SJCRH30 (cell line): ENCODE results near the gene DDR2. TPM values are rescaled to one million over a fixed set of nuclear protein-coding genes. Genes with fewer than 3 reads are reported as not detected.
A peak's percentile ranks its signal among the peaks of the same experiment; 100 is the strongest.
"Not testable (repeated sequence)": the region's sequence is repeated elsewhere in the genome, so short reads cannot be mapped to it uniquely, and the experiment has no call there.

Source experiments
- DNase-seq, 2 experiments: peaks; one replicate each; pipeline ENCODE4 v3.0.0-alpha.2; 2015 to 2020
- H3K27ac ChIP-seq: fragments of 250-450 bp; sonication (Bioruptor Pico); 2 replicates; pipeline ENCODE4 v1.5.1; 2020; ENCODE audit warnings: mild to moderate bottlenecking, moderate library complexity
- H3K27me3 ChIP-seq: fragments of 250-450 bp; sonication (Bioruptor Pico); 2 replicates; pipeline ENCODE4 v1.5.1; 2020; ENCODE audit warnings: mild to moderate bottlenecking, moderate library complexity
- H3K36me3 ChIP-seq: fragments of 250-450 bp; sonication (Bioruptor Pico); 2 replicates; pipeline ENCODE4 v1.5.1; 2020; ENCODE audit warnings: mild to moderate bottlenecking, moderate library complexity
- H3K4me1 ChIP-seq: fragments of 250-450 bp; sonication (Bioruptor Pico); 2 replicates; pipeline ENCODE4 v1.5.1; 2020; ENCODE audit warnings: mild to moderate bottlenecking, moderate library complexity
- H3K4me3 ChIP-seq: fragments of 250-450 bp; sonication (Bioruptor Pico); 2 replicates; pipeline ENCODE4 v1.5.1; 2020; ENCODE audit warnings: mild to moderate bottlenecking, moderate library complexity
- H3K9me3 ChIP-seq: fragments of 250-450 bp; sonication (Bioruptor Pico); replicated peaks from 2 replicates; pipeline ENCODE4 v1.5.1; 2020; ENCODE audit warnings: mild to moderate bottlenecking, moderate library complexity
- total RNA-seq: library from RNA; depleted of rRNA; stranded (reverse); fragments of >200 nt; shearing (Covaris generic); gene quantifications from 2 replicates; pipeline ENCODE4 v1.2.3, GENCODE V29; 2014

DDR2 gene
- total RNA-seq, 1 experiment from 2014 or later: 47.8 TPM

DNA sequence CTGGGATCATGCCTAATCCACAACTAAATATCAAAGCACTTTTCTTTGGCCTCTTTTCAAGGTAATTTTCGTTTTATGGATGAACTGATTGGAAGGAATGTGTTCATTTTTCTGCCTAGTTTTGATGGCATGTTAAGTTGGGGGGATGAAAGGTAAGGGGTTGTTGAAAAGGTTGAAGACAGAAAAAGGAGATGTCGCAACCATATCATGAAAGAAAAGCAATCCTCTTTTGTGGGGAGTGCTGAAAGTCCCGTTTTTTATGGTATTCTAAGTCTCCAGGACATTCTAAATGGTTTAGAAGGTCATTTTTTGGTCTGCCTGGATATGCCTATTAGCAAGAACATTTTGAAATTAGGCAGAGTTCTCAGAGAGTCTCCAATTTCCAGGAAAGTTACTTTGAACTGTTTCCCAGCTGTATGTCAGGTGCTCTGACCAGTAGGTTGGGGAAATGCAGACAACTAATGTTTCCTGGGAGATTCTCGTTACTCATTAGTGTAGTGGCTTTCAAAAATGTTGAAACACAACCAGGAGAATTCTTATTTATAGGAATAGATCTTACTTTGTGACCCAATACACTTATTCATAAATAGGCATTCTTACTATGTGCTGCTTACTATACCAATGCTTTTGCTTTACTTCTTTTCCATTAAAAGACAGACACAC lies 164.5 kb downstream of the DDR2 start:
- not testable (repeated sequence) for DNase-seq, H3K36me3 ChIP-seq, H3K4me1 ChIP-seq, H3K4me3 ChIP-seq, H3K27me3 ChIP-seq, H3K9me3 ChIP-seq, H3K27ac ChIP-seq

DNA sequence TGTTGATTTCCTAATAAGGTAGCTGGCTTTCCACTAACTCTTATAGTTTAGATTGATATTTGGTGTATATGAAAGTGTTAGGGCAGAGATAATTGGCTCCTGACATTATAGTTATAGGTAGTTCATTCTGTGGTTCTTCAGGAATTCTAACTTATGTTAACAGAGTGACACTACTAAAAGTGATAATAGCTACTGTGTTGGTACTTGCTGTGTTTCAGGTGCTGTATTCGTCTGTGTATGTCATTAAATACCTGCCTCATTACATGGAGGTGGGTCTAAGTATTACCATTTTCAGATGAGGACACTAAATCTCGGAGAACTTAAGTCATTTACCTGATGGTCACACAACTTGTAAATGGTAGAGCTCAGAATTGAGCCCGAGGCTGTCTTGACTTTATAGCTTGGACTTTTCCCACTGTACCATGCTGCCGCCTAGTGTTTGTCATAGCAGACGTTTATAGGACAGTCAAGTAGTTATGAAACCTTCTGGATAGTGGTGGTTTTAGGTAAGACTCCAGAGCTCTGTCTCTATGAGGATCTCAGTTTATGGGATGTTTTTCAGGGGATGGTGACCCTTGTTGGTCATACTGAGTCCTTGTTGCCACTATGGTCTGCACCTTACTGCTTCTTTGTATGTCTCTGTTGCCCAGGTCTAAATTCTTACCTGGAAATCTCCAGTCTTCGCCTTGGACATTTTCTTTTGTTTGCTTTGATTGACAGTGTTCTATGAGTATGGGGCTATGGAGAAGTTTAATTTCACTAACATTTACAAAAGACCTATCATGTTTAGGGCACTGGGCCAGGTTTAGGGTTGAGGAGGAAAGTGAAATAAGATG lies 167.9 kb downstream of the DDR2 start:
- H3K9me3 ChIP-seq, H3K27ac ChIP-seq, H3K27me3 ChIP-seq, H3K4me1 ChIP-seq, H3K36me3 ChIP-seq, H3K4me3 ChIP-seq: not testable (repeated sequence)
- DNase-seq: peak; percentile 49 to 66

DNA sequence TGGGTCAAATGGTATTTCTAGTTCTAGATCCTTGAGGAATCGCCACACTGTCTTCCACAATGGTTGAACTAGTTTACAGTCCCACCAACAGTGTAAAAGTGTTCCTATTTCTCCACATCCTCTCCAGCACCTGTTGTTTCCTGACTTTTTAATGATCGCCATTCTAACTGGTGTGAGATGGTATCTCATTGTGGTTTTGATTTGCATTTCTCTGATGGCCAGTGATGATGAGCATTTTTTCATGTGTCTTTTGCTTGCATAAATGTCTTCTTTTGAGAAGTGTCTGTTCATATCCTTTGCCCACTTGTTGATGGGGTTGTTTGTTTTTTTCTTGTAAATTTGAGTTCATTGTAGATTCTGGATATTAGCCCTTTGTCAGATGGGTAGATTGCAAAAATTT lies 175.2 kb downstream of the DDR2 start:
- not testable (repeated sequence) for H3K9me3 ChIP-seq

DNA sequence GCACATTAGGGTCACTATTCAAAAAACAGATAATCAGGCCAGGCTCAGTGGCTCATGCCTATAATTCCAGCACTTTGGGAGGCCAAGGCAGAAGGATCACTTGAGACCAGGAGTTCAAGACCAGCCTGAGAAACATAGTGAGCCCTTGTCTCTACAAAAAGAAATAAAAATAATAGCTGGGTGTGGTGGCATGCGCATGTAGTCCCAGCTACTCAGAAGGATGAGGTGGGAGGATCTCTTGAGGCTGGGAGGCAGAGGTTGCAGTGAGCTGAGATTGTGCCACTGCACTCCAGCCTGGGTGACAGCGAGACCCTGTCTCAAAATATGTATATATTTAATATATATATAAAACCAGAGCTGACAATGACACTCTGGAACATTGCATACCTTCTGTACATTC lies 180.1 kb downstream of the DDR2 start:
- H3K4me1 ChIP-seq, H3K4me3 ChIP-seq, DNase-seq: not testable (repeated sequence)

More for the DNA sequence above, 175.2 kb downstream of the DDR2 start:
- not testable (repeated sequence) for H3K4me3 ChIP-seq, H3K27me3 ChIP-seq, H3K36me3 ChIP-seq, H3K27ac ChIP-seq, H3K4me1 ChIP-seq, DNase-seq

DNA sequence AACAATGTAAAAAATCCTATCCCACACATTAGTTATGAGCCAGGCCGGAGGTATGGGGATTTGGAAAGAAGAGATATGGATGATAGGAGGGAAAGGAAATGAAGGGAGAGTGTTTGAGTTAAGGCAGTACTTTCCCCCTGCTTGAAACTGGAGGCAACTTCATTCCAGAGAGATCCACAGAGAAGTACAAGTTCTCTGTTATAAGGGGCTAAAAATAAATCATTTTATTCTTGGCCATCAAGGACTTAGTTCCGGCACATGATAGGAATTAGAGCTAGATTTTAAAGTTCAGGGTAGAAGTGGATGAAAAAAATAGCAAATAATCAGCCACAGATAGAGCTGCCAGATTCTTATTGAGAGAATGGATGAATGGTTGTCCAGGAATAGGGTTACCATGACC lies 185.9 kb downstream of the DDR2 start:
- H3K27me3 ChIP-seq, H3K4me1 ChIP-seq, H3K9me3 ChIP-seq, H3K4me3 ChIP-seq, H3K36me3 ChIP-seq, H3K27ac ChIP-seq, DNase-seq: not testable (repeated sequence)

More for the DNA sequence above, 180.1 kb downstream of the DDR2 start:
- not testable (repeated sequence) for H3K27me3 ChIP-seq, H3K9me3 ChIP-seq, H3K36me3 ChIP-seq, H3K27ac ChIP-seq

DNA sequence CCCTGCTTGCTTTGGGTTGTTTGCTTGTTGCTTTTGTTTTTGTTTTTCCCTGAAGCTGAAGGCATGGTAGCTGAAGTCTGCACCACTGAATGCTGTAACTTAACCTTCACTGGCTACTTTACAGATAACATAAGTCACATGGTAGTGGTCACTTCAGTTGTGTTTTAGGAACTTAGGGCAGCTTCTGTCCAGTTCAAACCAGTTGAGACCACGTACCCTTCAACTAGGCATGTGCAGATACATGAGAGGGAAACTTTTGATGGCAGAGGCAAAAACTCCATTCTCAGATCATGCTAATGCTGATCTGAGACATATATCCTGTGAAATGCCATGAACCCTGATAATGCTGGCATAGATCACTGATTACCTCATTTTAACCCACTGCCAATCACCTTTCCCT lies 186.4 kb downstream of the DDR2 start:
- H3K9me3 ChIP-seq, DNase-seq, H3K27me3 ChIP-seq, H3K27ac ChIP-seq, H3K4me1 ChIP-seq, H3K36me3 ChIP-seq, H3K4me3 ChIP-seq: not testable (repeated sequence)

DNA sequence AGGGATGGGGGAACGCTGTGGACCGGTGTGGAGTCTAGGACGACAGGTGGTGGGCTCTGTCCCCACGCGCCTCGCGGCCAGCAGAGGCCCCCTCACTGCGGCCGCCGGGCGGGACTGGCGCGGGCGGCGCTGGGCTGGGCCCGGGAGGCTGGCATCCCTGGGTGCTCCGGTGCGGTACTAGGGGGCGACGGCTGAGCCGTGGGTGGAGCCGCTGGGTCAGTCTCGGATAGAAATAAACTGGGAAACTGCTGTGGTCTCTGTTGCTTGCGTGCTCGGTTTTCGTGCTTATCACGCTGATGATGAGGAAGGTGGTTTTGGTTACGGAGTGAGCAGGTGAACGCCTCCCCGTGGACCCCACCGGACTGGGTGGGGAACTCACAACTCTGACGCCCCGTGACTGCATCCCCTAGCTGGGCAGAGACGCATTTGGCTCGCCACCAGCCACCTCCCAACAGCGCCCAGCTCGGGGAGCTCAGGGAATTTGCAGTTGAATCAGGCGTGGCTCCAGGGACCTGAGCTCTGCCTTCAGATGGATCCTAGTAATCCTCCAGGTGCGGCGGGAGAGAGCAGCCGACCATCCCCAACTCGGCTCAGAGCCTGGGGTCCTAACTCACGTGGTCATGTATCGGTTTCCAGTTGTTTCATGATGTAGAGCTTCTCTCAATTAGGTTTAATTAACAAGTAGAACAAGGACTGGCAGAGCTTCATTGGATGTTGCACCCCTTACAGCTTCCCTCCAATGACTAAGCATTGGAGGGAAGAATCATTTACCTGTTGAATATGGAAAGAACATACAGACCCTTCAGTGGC lies 190.3 kb downstream of the DDR2 start:
- Histone ChIP-seq H3K9me3 (no peaks in the 10 kb centered on the region; the same call in 1 of the 2 replicates), H3K36me3 (no peaks in the 10 kb centered on the region), H3K4me1 (peaks cover 10% of the 10 kb centered on the region), H3K27ac (no peak overlapping the region), H3K27me3 (no peaks in the 10 kb centered on the region), H3K4me3 (no peak overlapping the region)
- DNase-seq: no peak

DNA sequence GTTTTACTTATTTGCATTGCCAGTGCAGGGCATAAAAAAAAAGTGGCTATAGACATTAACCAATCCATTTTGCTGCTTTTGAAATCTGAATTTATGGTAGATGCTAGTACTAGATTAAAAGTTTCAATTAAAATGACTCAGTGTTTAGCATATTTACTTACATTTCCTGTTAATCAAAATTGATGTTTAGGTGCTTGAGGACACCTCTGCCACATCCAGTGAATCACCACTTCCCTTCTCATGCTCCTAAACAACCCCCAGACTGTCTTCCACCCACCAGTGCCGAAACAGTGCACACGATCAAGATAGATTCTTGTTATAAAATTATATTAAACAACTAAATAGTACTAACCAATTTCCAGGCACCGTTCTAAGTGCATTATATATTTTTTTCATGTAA lies 191.0 kb downstream of the DDR2 start:
- Histone ChIP-seq H3K4me3 (no peak overlapping the region), H3K9me3 (no peaks in the 10 kb centered on the region; the same call in 1 of the 2 replicates), H3K27ac (no peak overlapping the region; the same call in 1 of the 2 replicates), H3K4me1 (peaks cover 10% of the 10 kb centered on the region), H3K36me3 (no peaks in the 10 kb centered on the region), H3K27me3 (no peaks in the 10 kb centered on the region)
- no peak for DNase-seq

DNA sequence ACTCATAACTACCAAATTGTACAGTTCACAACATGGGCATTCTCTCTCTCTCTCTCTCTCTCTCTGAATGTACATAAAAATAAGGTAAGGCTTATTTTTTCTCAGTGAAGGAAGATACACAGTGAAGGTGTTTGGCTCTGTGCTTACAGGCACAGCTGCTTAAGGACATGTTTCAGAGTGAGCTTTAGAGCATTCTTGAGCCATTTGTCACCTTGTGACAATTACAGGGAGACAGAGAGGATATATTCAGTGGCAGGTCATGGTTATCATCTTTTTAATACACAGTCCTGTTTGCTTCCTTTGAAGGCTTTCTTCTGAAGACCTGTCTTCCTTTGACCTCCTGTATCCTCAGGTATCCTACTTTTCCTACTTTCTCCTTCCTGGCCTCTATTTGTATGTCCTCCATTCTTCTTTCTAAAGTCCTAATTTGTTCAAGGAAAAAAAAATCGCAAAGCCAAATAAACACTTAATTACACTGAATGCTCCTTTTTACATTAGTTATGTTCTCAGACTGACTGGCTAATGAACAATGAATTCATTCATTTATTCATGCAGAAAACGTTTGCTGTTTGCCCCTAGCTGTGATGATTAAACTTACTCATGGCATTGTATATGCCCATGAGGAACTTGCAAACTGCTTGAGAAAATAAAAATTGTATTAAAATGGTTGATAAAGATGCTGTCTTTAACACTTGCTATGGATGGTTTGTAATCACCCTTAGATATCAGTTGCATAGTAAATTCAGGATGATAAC lies 191.7 kb downstream of the DDR2 start:
- Histone ChIP-seq H3K27me3 (no peaks in the 10 kb centered on the region), H3K9me3 (no peaks in the 10 kb centered on the region; the same call in 1 of the 2 replicates), H3K36me3 (no peaks in the 10 kb centered on the region), H3K4me3 (no peak overlapping the region), H3K4me1 (peaks cover 10% of the 10 kb centered on the region), H3K27ac (peak overlapping the region; percentile 4)
- DNase-seq: peak in 1 of 2 experiments; percentile 34

DNA sequence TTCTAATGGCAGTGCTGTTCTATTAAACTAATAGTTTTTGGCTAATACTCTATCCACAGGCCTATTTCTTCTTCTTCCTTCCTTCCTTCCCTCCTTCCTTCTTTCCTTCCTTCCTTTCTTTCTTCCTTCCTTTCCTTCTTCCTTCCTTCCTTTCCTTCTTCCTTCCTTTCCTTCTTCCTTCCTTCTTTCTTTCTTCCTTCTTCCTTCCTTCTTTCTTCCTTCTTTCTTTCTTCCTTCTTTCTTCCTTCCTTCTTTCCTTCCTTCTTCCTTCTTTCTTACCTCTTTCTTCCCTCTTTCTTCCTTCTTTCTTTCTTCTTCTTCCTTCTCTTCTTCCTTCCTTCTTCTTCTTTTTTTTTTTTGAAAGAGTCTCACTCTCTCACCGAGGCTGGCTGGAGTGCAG lies 197.0 kb downstream of the DDR2 start:
- H3K4me3 ChIP-seq: no peak overlapping the region
- no peak overlapping the region for H3K27ac ChIP-seq
- peaks cover 1% of the 10 kb centered on the region for H3K4me1 ChIP-seq
- DNase-seq: no peak
- H3K27me3 ChIP-seq: no peaks in the 10 kb centered on the region
- no peaks in the 10 kb centered on the region for H3K36me3 ChIP-seq
- H3K9me3 ChIP-seq: no peaks in the 10 kb centered on the region; the same call in 1 of the 2 replicates

DNA sequence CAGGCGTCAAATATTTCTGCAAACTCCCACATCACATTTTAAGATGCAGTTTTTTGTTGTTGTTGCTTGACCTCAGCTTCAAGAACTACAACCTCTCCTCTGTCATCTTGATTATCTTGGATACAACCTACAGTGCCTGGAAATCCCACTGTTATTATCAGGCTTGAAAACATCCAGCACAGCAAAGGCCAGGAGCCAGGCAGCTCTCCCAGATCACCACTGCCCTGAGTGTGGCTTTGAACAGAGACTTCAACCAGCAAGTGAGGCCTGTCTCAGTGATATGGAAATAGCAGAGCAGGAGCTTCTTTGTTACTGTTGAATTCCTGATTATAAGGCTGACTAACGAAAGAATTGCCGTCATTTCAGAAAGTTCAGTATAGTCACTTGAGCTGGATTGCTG lies 200.2 kb downstream of the DDR2 start:
- Histone ChIP-seq H3K4me3 (no peak overlapping the region), H3K27me3 (no peaks in the 10 kb centered on the region), H3K4me1 (no peaks in the 10 kb centered on the region), H3K36me3 (no peaks in the 10 kb centered on the region), H3K27ac (no peak overlapping the region), H3K9me3 (no peaks in the 10 kb centered on the region)
- no peak for DNase-seq

DNA sequence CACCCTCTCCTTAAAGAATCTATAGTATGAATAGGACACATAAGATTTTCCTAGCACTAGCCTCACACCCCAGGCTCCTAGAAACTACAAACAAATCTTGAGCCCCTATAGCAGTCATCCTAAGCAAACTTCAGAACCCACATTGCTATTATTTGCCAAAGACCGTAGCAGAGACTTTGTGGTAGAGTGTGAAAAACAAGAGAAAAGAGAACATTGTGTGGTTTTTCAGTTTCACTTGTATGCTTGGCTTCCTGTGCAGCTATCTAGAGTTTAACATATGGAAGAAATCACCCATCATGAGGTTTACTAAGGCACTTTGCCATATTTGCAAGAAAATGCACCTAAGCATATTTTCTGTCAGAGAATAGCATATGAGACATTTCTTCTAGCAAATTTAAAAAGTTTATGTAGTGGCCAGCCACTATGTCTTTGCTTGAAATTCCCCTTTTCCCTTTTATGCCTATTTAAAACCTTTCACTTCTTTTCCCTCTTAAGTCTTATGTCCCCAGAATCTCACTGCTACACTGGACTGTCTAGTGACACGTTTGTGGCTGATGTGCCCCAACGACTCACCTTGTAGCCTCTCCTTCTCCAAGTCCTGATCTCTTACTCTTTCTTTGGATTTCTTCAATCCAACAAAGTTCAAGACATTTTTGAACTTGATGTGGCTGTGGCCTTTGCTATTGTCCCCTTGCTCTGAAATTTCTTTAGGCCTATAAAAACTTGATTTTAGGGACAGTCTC lies 203.1 kb downstream of the DDR2 start:
- H3K36me3 ChIP-seq: no peaks in the 10 kb centered on the region
- no peak for DNase-seq
- H3K9me3 ChIP-seq: no peaks in the 10 kb centered on the region

More for the DNA sequence above, 203.1 kb downstream of the DDR2 start:
- Histone ChIP-seq H3K4me1 (peaks cover under 1% of the 10 kb centered on the region; the same call in 1 of the 2 replicates), H3K27ac (no peak overlapping the region), H3K27me3 (no peaks in the 10 kb centered on the region), H3K4me3 (no peak overlapping the region)
